Loucy (cell line): ENCODE results near the gene OXTR.

Experiments
- CTCF ChIP-seq: fragments of 200-600 bp; sonication (generic); conservative IDR thresholded peaks from 2 replicates; pipeline ENCODE4 v1.5.1; 2014; ENCODE audit warnings: mild to moderate bottlenecking, antibody characterized with exemption, low read length
- EZH2phosphoT487 ChIP-seq: fragments of 200-600 bp; IDR thresholded peaks from 2 replicates; pipeline ENCODE4 v1.6.1; 2018; ENCODE audit warnings: antibody characterized with exemption, mild to moderate bottlenecking, moderate library complexity, borderline replicate concordance

- TF ChIP-seq CTCF = peak; percentile 68
- no peak for TF ChIP-seq EZH2phosphoT487
Measured at GRCh38 chr3:8702560-8702959, 66.9 kb downstream of the OXTR start.
